Measurements from ENCODE around the gene RRAGD. TPM values are rescaled to one million over a fixed set of nuclear protein-coding genes. Genes with fewer than 3 reads are reported as not detected.

The RRAGD gene
- total RNA-seq, 1 donor from 2014 or later: 4.5 TPM

DNA sequence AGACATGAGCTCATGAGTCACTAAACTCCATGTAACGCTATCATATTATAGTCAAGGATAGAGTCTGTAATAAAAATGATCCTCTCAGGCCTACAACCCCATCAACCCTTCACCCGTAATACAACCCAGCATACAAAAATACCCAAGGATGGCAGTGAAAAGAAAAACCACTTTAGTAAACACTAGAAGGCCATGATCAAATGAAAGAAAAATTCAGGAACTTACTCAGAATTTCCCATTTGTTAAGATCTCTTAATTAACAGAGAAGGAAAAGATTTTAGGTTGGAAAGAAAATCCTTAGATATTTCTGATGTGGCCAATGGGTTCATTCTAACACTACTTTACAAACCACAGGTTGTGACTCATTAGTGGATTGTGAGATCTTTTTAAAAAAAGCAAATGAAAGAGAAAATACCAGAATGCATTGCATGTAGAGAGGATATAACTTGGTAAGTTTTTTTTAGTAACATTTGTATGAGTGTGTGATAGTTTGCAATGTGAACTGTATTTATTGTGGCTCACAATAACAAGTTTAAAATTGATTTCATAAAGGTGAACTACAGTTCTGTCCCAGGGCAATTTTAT, 51.6 kb downstream of the RRAGD start:
- TF ChIP-seq, protein P1, sequence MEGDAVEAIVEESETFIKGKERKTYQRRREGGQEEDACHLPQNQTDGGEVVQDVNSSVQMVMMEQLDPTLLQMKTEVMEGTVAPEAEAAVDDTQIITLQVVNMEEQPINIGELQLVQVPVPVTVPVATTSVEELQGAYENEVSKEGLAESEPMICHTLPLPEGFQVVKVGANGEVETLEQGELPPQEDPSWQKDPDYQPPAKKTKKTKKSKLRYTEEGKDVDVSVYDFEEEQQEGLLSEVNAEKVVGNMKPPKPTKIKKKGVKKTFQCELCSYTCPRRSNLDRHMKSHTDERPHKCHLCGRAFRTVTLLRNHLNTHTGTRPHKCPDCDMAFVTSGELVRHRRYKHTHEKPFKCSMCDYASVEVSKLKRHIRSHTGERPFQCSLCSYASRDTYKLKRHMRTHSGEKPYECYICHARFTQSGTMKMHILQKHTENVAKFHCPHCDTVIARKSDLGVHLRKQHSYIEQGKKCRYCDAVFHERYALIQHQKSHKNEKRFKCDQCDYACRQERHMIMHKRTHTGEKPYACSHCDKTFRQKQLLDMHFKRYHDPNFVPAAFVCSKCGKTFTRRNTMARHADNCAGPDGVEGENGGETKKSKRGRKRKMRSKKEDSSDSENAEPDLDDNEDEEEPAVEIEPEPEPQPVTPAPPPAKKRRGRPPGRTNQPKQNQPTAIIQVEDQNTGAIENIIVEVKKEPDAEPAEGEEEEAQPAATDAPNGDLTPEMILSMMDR (IDR thresholded peaks at IDR 0.05): no peak
- DNase-seq (ENCODE audit: extremely low spot score, unreplicated experiment): no peak
- H3K27me3 Mint-ChIP-seq (ENCODE audit: unreplicated experiment): peaks cover 6% of the 10 kb centered on the region
- peaks cover 4% of the 10 kb centered on the region for H3K4me1 Mint-ChIP-seq (ENCODE audit: unreplicated experiment)
- H3K9me3 Mint-ChIP-seq (ENCODE audit: unreplicated experiment): no peaks in the 10 kb centered on the region
- H3K27ac Mint-ChIP-seq (ENCODE audit: unreplicated experiment): no peak overlapping the region
- no peaks in the 10 kb centered on the region for H3K36me3 Mint-ChIP-seq (ENCODE audit: unreplicated experiment)
- no peak overlapping the region for H3K4me3 Mint-ChIP-seq (ENCODE audit: unreplicated experiment)

DNA sequence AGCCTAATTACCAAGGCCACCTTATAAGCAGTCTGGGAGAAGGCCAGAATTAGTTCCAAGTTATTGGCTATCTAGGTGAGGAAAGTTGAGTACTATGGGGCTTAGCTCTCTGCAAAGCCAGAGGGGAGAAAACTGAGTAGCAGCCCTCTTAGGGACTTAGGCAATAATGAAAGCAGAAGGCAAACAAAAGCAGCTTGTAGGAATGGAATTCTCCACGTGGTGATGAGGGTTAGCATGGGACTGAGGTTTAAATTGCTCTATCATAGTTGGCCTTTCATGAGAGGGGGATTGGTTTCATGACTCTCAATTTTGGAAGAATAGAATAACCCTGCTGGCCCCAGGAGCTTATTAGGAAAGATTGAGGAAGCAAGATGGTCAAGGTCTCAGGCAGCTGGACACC, 52.5 kb downstream of the RRAGD start:
- Mint-ChIP-seq H3K4me3 (ENCODE audit: unreplicated experiment) (no peak overlapping the region), H3K27me3 (ENCODE audit: unreplicated experiment) (peaks cover 8% of the 10 kb centered on the region), H3K36me3 (ENCODE audit: unreplicated experiment) (no peaks in the 10 kb centered on the region), H3K27ac (ENCODE audit: unreplicated experiment) (no peak overlapping the region), H3K4me1 (ENCODE audit: unreplicated experiment) (peaks cover 4% of the 10 kb centered on the region), H3K9me3 (ENCODE audit: unreplicated experiment) (no peaks in the 10 kb centered on the region)
- TF ChIP-seq, protein P1 (IDR thresholded peaks at IDR 0.05): no peak
- DNase-seq (ENCODE audit: extremely low spot score, unreplicated experiment): no peak

DNA sequence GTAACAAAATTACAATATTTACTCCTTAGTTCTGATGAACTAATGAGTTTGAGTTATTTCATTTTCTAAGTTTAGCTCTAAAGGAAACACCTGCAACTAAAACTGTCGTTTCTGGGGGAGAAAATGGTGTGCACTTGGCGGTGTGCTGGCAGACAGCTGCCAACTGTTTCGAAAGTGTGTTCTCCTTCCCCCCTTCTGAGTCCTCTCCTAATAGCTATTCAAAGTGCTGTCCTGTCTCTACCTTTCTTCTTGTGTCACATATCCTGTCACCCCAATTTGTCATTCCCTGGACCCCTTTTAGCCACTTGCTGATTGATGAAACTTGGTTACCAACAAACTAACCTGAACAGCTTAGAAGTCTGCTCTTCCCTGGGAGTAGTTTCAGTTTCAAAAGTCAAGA, 54.7 kb downstream of the RRAGD start:
- Mint-ChIP-seq H3K9me3 (ENCODE audit: unreplicated experiment) (no peaks in the 10 kb centered on the region), H3K4me1 (ENCODE audit: unreplicated experiment) (peaks cover 10% of the 10 kb centered on the region), H3K27me3 (ENCODE audit: unreplicated experiment) (peaks cover 5% of the 10 kb centered on the region), H3K36me3 (ENCODE audit: unreplicated experiment) (no peaks in the 10 kb centered on the region), H3K4me3 (ENCODE audit: unreplicated experiment) (peak overlapping the region; percentile 50), H3K27ac (ENCODE audit: unreplicated experiment) (no peak overlapping the region)
- DNase-seq (ENCODE audit: extremely low spot score, unreplicated experiment): no peak
- TF ChIP-seq, protein P1 (IDR thresholded peaks at IDR 0.05): no peak

DNA sequence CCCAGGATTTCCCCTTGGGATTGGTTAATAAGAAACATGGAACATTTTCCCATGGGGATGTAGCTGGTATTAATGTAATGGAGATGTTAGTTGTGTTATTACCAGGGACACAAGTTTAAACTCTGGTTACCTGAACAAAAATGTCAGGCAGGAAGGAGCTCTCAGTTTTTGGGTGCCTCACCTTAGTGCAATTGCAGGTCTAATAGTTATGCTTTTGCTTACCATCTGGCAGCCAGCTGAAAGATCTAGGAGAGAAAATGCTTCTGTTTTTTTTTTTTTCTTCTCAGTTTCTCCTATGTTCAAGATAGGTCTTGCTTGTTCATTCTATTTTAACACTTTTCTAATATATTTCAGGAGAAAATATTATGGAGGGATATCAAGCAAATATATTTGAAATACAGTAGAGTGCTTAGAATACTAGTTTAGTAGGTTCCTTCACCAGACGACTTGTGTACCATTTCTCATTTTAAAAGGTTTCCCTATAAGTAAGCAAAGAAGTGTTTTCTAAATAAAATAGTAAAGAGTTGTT, 55.4 kb downstream of the RRAGD start:
- Mint-ChIP-seq H3K27ac (ENCODE audit: unreplicated experiment) (no peak overlapping the region), H3K4me3 (ENCODE audit: unreplicated experiment) (no peak overlapping the region), H3K27me3 (ENCODE audit: unreplicated experiment) (peaks cover 5% of the 10 kb centered on the region), H3K4me1 (ENCODE audit: unreplicated experiment) (peaks cover 12% of the 10 kb centered on the region), H3K9me3 (ENCODE audit: unreplicated experiment) (no peaks in the 10 kb centered on the region), H3K36me3 (ENCODE audit: unreplicated experiment) (no peaks in the 10 kb centered on the region)
- TF ChIP-seq, protein P1 (IDR thresholded peaks at IDR 0.05): no peak
- DNase-seq (ENCODE audit: extremely low spot score, unreplicated experiment): no peak

DNA sequence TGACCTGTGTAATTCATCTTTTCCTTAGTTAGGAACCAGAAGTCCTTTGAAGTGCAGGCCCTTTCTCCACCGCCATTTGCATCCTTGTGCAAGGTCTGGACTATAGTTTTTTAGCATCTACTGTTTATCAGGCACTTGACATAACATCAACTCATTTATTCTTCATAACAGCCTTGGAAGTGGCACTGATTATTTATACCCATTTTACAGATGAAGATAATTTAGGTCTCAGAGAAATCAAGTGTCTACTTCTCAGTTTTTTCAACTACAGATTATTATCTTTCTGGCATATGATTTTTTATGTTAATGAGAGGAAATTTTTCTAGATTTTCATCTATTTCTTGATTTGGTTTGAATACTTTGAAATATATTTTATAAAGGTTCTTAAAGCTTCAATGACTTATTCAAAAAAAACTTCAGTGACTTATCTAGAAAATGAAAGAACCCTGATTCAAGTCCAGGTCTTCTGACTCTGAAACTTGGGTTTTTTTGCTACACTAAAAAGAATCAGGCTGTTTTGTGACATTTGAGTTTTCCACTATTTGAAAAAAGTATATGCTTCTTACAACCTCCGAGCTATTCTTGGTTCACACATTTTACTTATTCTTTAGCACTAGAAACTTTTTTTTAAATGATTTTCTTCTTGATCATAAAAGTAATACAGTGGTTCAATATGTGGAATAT, 56.4 kb downstream of the RRAGD start:
- Mint-ChIP-seq H3K36me3 (ENCODE audit: unreplicated experiment) (no peaks in the 10 kb centered on the region), H3K4me1 (ENCODE audit: unreplicated experiment) (peaks cover 23% of the 10 kb centered on the region), H3K27ac (ENCODE audit: unreplicated experiment) (no peak overlapping the region), H3K4me3 (ENCODE audit: unreplicated experiment) (no peak overlapping the region), H3K27me3 (ENCODE audit: unreplicated experiment) (peaks cover 5% of the 10 kb centered on the region), H3K9me3 (ENCODE audit: unreplicated experiment) (no peaks in the 10 kb centered on the region)
- DNase-seq (ENCODE audit: extremely low spot score, unreplicated experiment): no peak
- TF ChIP-seq, protein P1 (IDR thresholded peaks at IDR 0.05): no peak
